NB4 (cell line): ENCODE data around the gene SCN1B.

Experiments
- CTCF ChIP-seq: IDR thresholded peaks from one replicate; pipeline ENCODE4 v1.5.1; 2012; ENCODE audit warnings: low read depth, low read length
- MAX ChIP-seq: IDR thresholded peaks from 2 replicates; pipeline ENCODE4 v1.6.1; 2011; ENCODE audit warnings: low read depth, low read length
- MYC ChIP-seq: IDR thresholded peaks from 2 replicates; pipeline ENCODE4 v1.6.1; 2011; ENCODE audit warnings: low read depth, low read length
- POLR2A ChIP-seq: IDR thresholded peaks from 2 replicates; pipeline ENCODE4 v1.6.1; 2011; ENCODE audit warnings: mild to moderate bottlenecking; ENCODE audit not compliant: insufficient read length; ENCODE audit errors: extremely low read depth

GRCh38 chr19:35015954-35016351, 14.3 kb upstream of the SCN1B start:
- no peak for TF ChIP-seq CTCF
- no peak for TF ChIP-seq MAX
- TF ChIP-seq POLR2A: no peak
- TF ChIP-seq MYC: no peak
